GM13976 (cell line): Measurements from ENCODE around the gene TRIM44.
A peak's percentile ranks its signal among the peaks of the same experiment; 100 is the strongest.

Experiments used
- DNase-seq: peaks from one replicate; pipeline ENCODE4 v3.0.0; 2012; ENCODE audit warnings: low spot score
- in situ Hi-C: fragments of 300-500 bp; cut with MboI; formaldehyde crosslinking; loops from one replicate; pipeline ENCODE4 v1.12.0; 2022; ENCODE audit warnings: low sequenced_read_pairs, mixed read lengths, inconsistent platforms; ENCODE audit not compliant: unreplicated experiment
- TF ChIP-seq, protein P1 (sequence below): IDR thresholded peaks from 2 replicates; pipeline ENCODE4 v1.5.1; 2012; ENCODE audit warnings: borderline replicate concordance, mild to moderate bottlenecking; ENCODE audit not compliant: insufficient read depth; ENCODE audit errors: extremely low read depth, missing control alignments, control extremely low read depth

TRIM44 gene

DNA sequence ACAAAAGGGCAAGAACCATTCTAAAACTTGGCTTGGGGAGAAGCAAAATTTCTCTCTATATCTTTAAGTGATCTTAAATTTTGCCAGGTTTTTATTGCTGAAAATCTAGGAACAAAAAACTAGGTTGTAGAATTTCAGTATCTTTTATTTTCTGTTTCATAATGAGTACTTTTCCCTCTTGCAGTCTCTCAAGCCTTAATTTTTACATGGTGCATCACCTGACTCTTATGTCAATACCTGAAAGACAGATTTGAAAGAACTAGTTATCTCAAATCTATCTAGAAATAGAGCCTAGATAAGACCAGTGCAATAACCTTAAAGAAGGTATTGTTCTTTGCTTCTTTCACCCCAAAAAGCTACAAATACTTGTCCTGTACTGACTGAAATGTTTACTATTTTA lies 122.1 kb downstream of the TRIM44 start:
- TF ChIP-seq, protein P1, sequence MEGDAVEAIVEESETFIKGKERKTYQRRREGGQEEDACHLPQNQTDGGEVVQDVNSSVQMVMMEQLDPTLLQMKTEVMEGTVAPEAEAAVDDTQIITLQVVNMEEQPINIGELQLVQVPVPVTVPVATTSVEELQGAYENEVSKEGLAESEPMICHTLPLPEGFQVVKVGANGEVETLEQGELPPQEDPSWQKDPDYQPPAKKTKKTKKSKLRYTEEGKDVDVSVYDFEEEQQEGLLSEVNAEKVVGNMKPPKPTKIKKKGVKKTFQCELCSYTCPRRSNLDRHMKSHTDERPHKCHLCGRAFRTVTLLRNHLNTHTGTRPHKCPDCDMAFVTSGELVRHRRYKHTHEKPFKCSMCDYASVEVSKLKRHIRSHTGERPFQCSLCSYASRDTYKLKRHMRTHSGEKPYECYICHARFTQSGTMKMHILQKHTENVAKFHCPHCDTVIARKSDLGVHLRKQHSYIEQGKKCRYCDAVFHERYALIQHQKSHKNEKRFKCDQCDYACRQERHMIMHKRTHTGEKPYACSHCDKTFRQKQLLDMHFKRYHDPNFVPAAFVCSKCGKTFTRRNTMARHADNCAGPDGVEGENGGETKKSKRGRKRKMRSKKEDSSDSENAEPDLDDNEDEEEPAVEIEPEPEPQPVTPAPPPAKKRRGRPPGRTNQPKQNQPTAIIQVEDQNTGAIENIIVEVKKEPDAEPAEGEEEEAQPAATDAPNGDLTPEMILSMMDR = no peak
- peak; percentile 40 for DNase-seq
- in situ Hi-C loops = no loop called here

DNA sequence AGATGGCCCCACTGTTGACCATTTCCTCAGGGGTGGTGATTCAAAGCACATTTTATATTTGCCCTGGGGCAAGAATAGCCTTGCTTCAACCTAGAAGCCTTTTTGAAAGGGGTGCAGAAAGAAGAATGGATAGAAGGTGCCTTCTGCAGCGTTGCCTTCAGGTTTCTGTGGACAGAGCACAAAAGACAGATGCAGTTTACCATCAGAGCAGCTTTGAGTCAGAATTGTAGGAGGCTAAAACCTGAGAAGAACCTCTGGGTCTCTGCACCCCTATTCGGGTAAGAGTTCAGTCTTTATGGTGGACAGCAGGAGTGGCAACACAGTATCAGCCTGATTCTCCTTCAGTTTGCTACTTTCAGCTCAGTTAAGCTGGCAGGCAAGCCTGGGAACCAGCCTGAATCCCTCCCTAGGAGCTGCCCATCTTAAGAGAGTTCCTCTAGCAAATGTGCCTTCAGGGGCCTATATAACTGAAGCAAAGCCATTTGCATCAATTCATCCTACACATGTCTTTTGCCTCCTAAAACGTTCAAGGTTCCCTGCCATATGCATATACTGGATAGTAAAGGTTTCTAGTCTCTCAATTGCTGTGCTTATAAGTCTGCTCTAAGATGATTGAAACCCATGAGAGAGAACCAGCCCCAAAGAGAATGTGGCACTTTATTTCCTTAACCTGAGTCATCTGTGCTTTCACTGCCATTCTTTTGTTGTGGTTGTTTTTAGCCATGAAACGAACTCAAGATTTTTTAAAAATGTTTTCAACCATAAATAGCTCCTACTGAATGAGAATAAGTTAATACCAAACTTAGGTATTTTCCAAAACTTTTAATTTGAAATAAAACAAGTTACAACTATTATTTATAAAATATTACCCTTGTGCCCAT lies 123.0 kb downstream of the TRIM44 start:
- in situ Hi-C loops = no loop called here
- DNase-seq = no peak
- TF ChIP-seq, protein P1 = no peak

DNA sequence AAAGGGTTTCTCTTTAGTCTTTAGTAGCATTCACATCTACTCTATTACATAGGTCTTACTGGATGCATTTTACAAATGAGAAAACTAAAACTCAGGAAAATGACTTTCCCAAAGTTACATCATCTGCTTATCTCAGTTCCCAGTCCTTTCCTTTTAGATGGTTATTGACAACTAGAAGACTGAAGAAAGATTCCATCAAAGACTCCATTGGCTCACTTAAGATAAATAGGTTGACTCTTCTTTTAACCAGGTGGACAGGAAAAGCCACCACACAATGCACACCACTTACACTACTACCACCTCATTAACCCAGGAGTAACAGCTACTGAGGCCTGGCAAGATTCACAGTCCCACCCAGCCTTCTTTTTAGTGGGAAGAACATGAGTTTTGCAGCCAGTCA lies 123.6 kb downstream of the TRIM44 start:
- TF ChIP-seq, protein P1 = no peak
- no peak for DNase-seq
- in situ Hi-C loops = no loop called here

DNA sequence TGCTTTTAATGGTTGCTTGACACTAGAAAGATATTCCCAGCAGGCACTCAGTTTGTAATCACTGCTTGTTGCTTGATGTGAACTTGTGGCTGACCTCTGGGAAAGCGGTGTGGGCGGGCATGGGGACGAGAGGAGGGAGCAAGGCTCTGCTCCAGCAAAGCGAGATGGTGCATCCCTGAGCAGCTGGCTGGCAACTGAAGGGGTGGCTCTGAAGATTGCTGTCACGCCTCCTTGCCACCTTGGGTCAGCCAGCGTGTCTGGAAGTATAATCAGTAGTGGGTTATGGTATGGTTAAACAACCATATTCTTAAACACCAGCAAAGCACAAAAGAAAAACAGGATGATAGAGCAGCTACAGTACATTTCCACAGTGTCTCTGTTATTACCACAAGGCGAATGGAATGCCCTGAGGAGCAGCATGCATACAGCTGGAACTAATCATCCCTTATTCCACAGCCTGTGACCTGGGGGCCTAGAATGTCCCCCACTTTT lies 124.5 kb downstream of the TRIM44 start:
- TF ChIP-seq, protein P1 = no peak
- no peak for DNase-seq
- in situ Hi-C loops = no loop called here

DNA sequence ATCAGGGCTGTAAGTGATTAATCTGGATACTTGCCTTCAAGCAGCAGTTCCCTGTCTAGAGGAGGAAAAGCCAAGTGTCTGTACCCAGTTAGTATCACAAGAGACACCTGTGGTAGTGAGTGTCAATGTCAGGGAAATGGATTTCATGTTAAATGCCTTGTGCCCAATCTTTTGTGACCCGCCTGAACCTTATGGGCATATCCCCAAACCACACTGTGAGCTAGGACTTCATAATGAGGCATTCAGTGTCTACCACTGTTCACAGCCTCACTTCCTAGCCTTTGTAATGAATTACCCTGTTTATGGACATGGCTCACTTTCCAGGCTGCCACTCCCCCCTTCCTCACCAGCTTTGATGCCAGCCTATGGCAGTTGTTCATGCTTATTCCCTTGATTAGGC lies 125.1 kb downstream of the TRIM44 start:
- in situ Hi-C loops = no loop called here
- TF ChIP-seq, protein P1 = no peak
- DNase-seq = no peak

DNA sequence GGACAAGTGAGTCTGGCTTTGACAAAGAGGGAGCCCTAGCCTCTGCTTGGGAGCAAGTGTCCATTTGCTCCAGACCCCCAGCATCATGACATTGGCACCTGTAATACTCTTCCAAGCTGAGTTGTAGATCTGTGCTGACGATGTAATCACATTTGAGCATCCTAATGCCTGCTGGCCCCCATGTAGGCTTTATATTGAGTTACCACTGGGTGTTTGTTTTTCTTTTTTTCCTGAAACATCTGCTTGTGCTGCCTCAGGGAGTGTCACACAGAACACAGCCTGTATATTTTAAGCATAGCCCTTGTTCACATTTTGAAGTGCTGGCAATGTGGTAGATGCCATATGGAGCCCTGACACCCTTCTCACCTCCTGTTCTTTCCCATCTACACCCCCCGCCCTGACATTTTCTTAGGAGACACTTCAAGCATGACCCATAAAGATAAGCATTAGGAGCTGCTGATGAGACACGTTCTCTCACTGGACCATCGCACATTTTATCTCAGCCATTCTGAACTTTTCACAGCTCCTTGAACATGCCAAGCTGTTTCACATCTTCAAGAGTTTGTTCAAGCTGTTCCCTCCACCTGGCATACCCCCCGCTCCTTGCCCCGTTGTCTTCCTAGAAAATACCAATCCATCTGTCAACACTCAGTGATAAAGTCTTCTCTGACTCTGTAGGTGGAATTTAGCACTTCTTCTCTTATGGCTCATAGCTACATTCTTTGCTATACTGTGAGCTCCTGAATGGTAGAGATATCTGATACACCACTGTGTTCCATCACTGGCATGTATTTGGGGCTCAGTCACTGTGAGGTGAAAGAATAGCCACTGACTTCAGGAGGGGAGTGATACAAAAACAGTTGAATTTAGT lies 128.7 kb downstream of the TRIM44 start:
- in situ Hi-C loops = loop anchor here (10.0 kb wide), 1 partner anchor 117 kb away; no protein-coding TSS in a partner anchor
- DNase-seq = no peak
- TF ChIP-seq, protein P1 = no peak
